Fibroblast of skin of right quadriceps (primary cell): ENCODE measurements around the gene PIK3R3.
A peak's percentile ranks its signal among the peaks of the same experiment; 100 is the strongest.
"Not testable (repeated sequence)": the region's sequence is repeated elsewhere in the genome, so short reads cannot be mapped to it uniquely, and the experiment has no call there.

Source experiments
- DNase-seq: peaks from one replicate; pipeline ENCODE4 v3.0.0-alpha.2; 2013

Gene PIK3R3

GRCh38 chr1:46062651-46063319 is 69.6 kb downstream of the PIK3R3 start:
- no peak for DNase-seq

- DNase-seq = no peak
Observed at GRCh38 chr1:46061146-46061545, 71.3 kb downstream of the PIK3R3 start.

- no peak for DNase-seq
Observed at GRCh38 chr1:46058936-46059335, 73.5 kb downstream of the PIK3R3 start.

- DNase-seq = no peak
Observed at GRCh38 chr1:46057781-46058180, 74.6 kb downstream of the PIK3R3 start.

GRCh38 chr1:46057215-46057614 is 75.2 kb downstream of the PIK3R3 start:
- not testable (repeated sequence) for DNase-seq

GRCh38 chr1:46056325-46056724 is 76.1 kb downstream of the PIK3R3 start:
- DNase-seq = no peak

GRCh38 chr1:46053734-46054133 is 78.7 kb downstream of the PIK3R3 start:
- no peak for DNase-seq

GRCh38 chr1:46044116-46044515 is 88.3 kb downstream of the PIK3R3 start:
- no peak for DNase-seq

- no peak for DNase-seq
Observed at GRCh38 chr1:46043458-46044017, 88.9 kb downstream of the PIK3R3 start.

- peak; percentile 32 for DNase-seq
Observed at GRCh38 chr1:46041974-46042373, 90.5 kb downstream of the PIK3R3 start.

GRCh38 chr1:46041551-46041950 is 90.9 kb downstream of the PIK3R3 start:
- DNase-seq = no peak

GRCh38 chr1:46039571-46040052 is 92.8 kb downstream of the PIK3R3 start:
- no peak for DNase-seq

GRCh38 chr1:46036894-46037839 is 95.3 kb downstream of the PIK3R3 start:
- peak; percentile 71 for DNase-seq

- DNase-seq = no peak
Observed at GRCh38 chr1:46034601-46035516, 97.6 kb downstream of the PIK3R3 start.

GRCh38 chr1:46030876-46031660 is 101.4 kb downstream of the PIK3R3 start:
- peak; percentile 17 for DNase-seq

- DNase-seq = no peak
Observed at GRCh38 chr1:46030074-46030870, 102.2 kb downstream of the PIK3R3 start.

GRCh38 chr1:46027788-46028573 is 104.4 kb downstream of the PIK3R3 start:
- no peak for DNase-seq

- no peak for DNase-seq
Observed at GRCh38 chr1:46026531-46026930, 105.9 kb downstream of the PIK3R3 start.

GRCh38 chr1:46021046-46021996 is 111.1 kb downstream of the PIK3R3 start:
- DNase-seq = no peak
